Memory B cell (primary cell): Measurements from ENCODE around the gene HEXIM2.

Source experiments
- ATAC-seq: fragments of 150-1000 bp; cut with Tn5 transposase; 2 replicates; pipeline ENCODE4 v1.10.0; 2021; ENCODE audit warnings: low read depth, mild to moderate bottlenecking, moderate library complexity
- DNase-seq, 2 donors: peaks; one replicate each; pipeline ENCODE4 v3.0.0; 2022; ENCODE audit warnings: low spot score in 2 of 2
- H3K27ac Mint-ChIP-seq: one replicate; pipeline ENCODE4 v1.8.0; 2022; ENCODE audit warnings: mild to moderate bottlenecking, moderate library complexity, mixed read lengths
- H3K27me3 Mint-ChIP-seq: one replicate; pipeline ENCODE4 v1.8.0; 2022; ENCODE audit warnings: mixed read lengths
- H3K36me3 Mint-ChIP-seq: one replicate; pipeline ENCODE4 v1.8.0; 2022; ENCODE audit warnings: mild to moderate bottlenecking, mixed read lengths
- H3K4me1 Mint-ChIP-seq: one replicate; pipeline ENCODE4 v1.8.0; 2022; ENCODE audit warnings: mixed read lengths
- H3K4me3 Mint-ChIP-seq: one replicate; pipeline ENCODE4 v1.8.0; 2022; ENCODE audit warnings: mild to moderate bottlenecking, moderate library complexity, mixed read lengths
- H3K9me3 Mint-ChIP-seq: one replicate; pipeline ENCODE4 v1.8.0; 2022; ENCODE audit warnings: mixed read lengths

Gene HEXIM2

GRCh38 chr17:45161288-45162024, at the start of gene HEXIM2:
HEXIM2 (plus strand) TSS chr17:45161875; CDS start chr17:45162794, 919 bp downstream.
- Mint-ChIP-seq H3K9me3 (no peaks in the 10 kb centered on the region), H3K36me3 (peaks cover 7% of the 10 kb centered on the region), H3K4me1 (peaks cover 14% of the 10 kb centered on the region), H3K27ac (peak within 1 kb of the TSS; percentile 96), H3K4me3 (peak within 1 kb of the TSS; percentile 90), H3K27me3 (no peaks in the 10 kb centered on the region)
- ATAC-seq (peak; percentile 91), DNase-seq (peak; percentile 99)

- Mint-ChIP-seq H3K27ac (no peak overlapping the region), H3K4me3 (peak overlapping the region; percentile 8), H3K36me3 (peaks cover 2% of the 10 kb centered on the region), H3K27me3 (peaks cover 6% of the 10 kb centered on the region), H3K9me3 (no peaks in the 10 kb centered on the region), H3K4me1 (peaks cover 4% of the 10 kb centered on the region)
- ATAC-seq, result no peak
- no peak for DNase-seq
These were observed 48.9 kb upstream of the HEXIM2 start for GRCh38 chr17:45112559-45113423.

- H3K27me3 Mint-ChIP-seq, result peaks cover 6% of the 10 kb centered on the region
- no peaks in the 10 kb centered on the region for H3K9me3 Mint-ChIP-seq
- ATAC-seq (no peak), DNase-seq (no peak)
- H3K4me3 Mint-ChIP-seq, result peak overlapping the region; percentile 8
- peaks cover under 1% of the 10 kb centered on the region for H3K36me3 Mint-ChIP-seq
- H3K27ac Mint-ChIP-seq, result no peak overlapping the region
- peaks cover 4% of the 10 kb centered on the region for H3K4me1 Mint-ChIP-seq
These were observed 48.3 kb upstream of the HEXIM2 start for GRCh38 chr17:45113424-45113754.

GRCh38 chr17:45114117-45114932, 47.4 kb upstream of the HEXIM2 start:
- Mint-ChIP-seq H3K36me3 (no peaks in the 10 kb centered on the region), H3K27ac (no peak overlapping the region), H3K27me3 (peaks cover 6% of the 10 kb centered on the region), H3K9me3 (no peaks in the 10 kb centered on the region), H3K4me1 (peaks cover 4% of the 10 kb centered on the region), H3K4me3 (no peak overlapping the region)
- ATAC-seq (no peak), DNase-seq (no peak)

- H3K9me3 Mint-ChIP-seq, result no peaks in the 10 kb centered on the region
- peaks cover 4% of the 10 kb centered on the region for H3K4me1 Mint-ChIP-seq
- H3K27me3 Mint-ChIP-seq, result peaks cover 6% of the 10 kb centered on the region
- ATAC-seq (no peak), DNase-seq (no peak)
- H3K4me3 Mint-ChIP-seq, result no peak overlapping the region
- H3K36me3 Mint-ChIP-seq, result no peaks in the 10 kb centered on the region
- peak overlapping the region; percentile 28 for H3K27ac Mint-ChIP-seq
These were observed 46.6 kb upstream of the HEXIM2 start for GRCh38 chr17:45115015-45115625.

GRCh38 chr17:45115871-45116270, 45.8 kb upstream of the HEXIM2 start:
- Mint-ChIP-seq H3K27me3 (peaks cover 6% of the 10 kb centered on the region), H3K36me3 (no peaks in the 10 kb centered on the region), H3K9me3 (no peaks in the 10 kb centered on the region), H3K27ac (no peak overlapping the region), H3K4me3 (no peak overlapping the region), H3K4me1 (peaks cover 4% of the 10 kb centered on the region)
- ATAC-seq (no peak), DNase-seq (no peak)

GRCh38 chr17:45116434-45117016, 45.1 kb upstream of the HEXIM2 start:
- no peak overlapping the region for H3K27ac Mint-ChIP-seq
- no peaks in the 10 kb centered on the region for H3K9me3 Mint-ChIP-seq
- no peak for DNase-seq
- no peaks in the 10 kb centered on the region for H3K36me3 Mint-ChIP-seq
- peaks cover 8% of the 10 kb centered on the region for H3K27me3 Mint-ChIP-seq
- no peak overlapping the region for H3K4me3 Mint-ChIP-seq
- no peak for ATAC-seq
- peaks cover 3% of the 10 kb centered on the region for H3K4me1 Mint-ChIP-seq

GRCh38 chr17:45117334-45117733, 44.3 kb upstream of the HEXIM2 start:
- ATAC-seq (no peak), DNase-seq (no peak)
- Mint-ChIP-seq H3K9me3 (no peaks in the 10 kb centered on the region), H3K36me3 (no peaks in the 10 kb centered on the region), H3K4me3 (no peak overlapping the region), H3K4me1 (no peaks in the 10 kb centered on the region), H3K27me3 (peaks cover 9% of the 10 kb centered on the region), H3K27ac (no peak overlapping the region)

GRCh38 chr17:45117848-45118646, 43.6 kb upstream of the HEXIM2 start:
- H3K27ac Mint-ChIP-seq, result no peak overlapping the region
- H3K4me1 Mint-ChIP-seq, result no peaks in the 10 kb centered on the region
- peaks cover 9% of the 10 kb centered on the region for H3K27me3 Mint-ChIP-seq
- H3K4me3 Mint-ChIP-seq, result no peak overlapping the region
- DNase-seq (no peak), ATAC-seq (no peak)
- no peaks in the 10 kb centered on the region for H3K36me3 Mint-ChIP-seq
- no peaks in the 10 kb centered on the region for H3K9me3 Mint-ChIP-seq

GRCh38 chr17:45118691-45119090, 43.0 kb upstream of the HEXIM2 start:
- H3K4me1 Mint-ChIP-seq, result no peaks in the 10 kb centered on the region
- H3K27me3 Mint-ChIP-seq, result peaks cover 9% of the 10 kb centered on the region
- ATAC-seq, result no peak
- DNase-seq, result no peak
- no peak overlapping the region for H3K27ac Mint-ChIP-seq
- H3K9me3 Mint-ChIP-seq, result no peaks in the 10 kb centered on the region
- no peak overlapping the region for H3K4me3 Mint-ChIP-seq
- no peaks in the 10 kb centered on the region for H3K36me3 Mint-ChIP-seq

- no peak overlapping the region for H3K27ac Mint-ChIP-seq
- no peak overlapping the region for H3K4me3 Mint-ChIP-seq
- H3K36me3 Mint-ChIP-seq, result no peaks in the 10 kb centered on the region
- no peak for ATAC-seq
- H3K9me3 Mint-ChIP-seq, result no peaks in the 10 kb centered on the region
- H3K27me3 Mint-ChIP-seq, result peaks cover 9% of the 10 kb centered on the region
- no peak for DNase-seq
- H3K4me1 Mint-ChIP-seq, result no peaks in the 10 kb centered on the region
These were observed 41.7 kb upstream of the HEXIM2 start for GRCh38 chr17:45119964-45120363.

GRCh38 chr17:45120558-45120957, 41.1 kb upstream of the HEXIM2 start:
- Mint-ChIP-seq H3K9me3 (no peaks in the 10 kb centered on the region), H3K27ac (no peak overlapping the region), H3K4me1 (no peaks in the 10 kb centered on the region), H3K4me3 (no peak overlapping the region), H3K36me3 (no peaks in the 10 kb centered on the region), H3K27me3 (peaks cover 9% of the 10 kb centered on the region)
- ATAC-seq (no peak), DNase-seq (no peak)

- Mint-ChIP-seq H3K4me3 (no peak overlapping the region), H3K4me1 (no peaks in the 10 kb centered on the region), H3K9me3 (no peaks in the 10 kb centered on the region), H3K27me3 (peaks cover 7% of the 10 kb centered on the region), H3K27ac (no peak overlapping the region), H3K36me3 (no peaks in the 10 kb centered on the region)
- DNase-seq (no peak), ATAC-seq (no peak)
These were observed 40.6 kb upstream of the HEXIM2 start for GRCh38 chr17:45121055-45121454.
